KMS-11 (cell line): ENCODE data around the gene SERTAD4.
"Not testable (repeated sequence)": the region's sequence is repeated elsewhere in the genome, so short reads cannot be mapped to it uniquely, and the experiment has no call there.

ENCODE experiments used
- H2AFZ ChIP-seq: fragments of 200-600 bp; sonication (generic); 2 replicates; pipeline ENCODE4 v1.6.1; 2016; ENCODE audit warnings: antibody characterized with exemption, mixed run types, low read depth
- H3K27ac ChIP-seq: fragments of 200-600 bp; sonication (generic); 2 replicates; pipeline ENCODE4 v1.6.1; 2016; ENCODE audit warnings: mild to moderate bottlenecking, mixed run types
- H3K27me3 ChIP-seq: fragments of 200-600 bp; sonication (generic); 2 replicates; pipeline ENCODE4 v1.6.1; 2017; ENCODE audit warnings: mild to moderate bottlenecking, low read depth, mixed run types, moderate library complexity; ENCODE audit not compliant: insufficient read depth
- H3K36me3 ChIP-seq: fragments of 200-600 bp; sonication (generic); 2 replicates; pipeline ENCODE4 v1.6.1; 2017; ENCODE audit warnings: mild to moderate bottlenecking, mixed run types; ENCODE audit not compliant: insufficient read depth
- H3K4me1 ChIP-seq: fragments of 200-600 bp; sonication (generic); 2 replicates; pipeline ENCODE4 v1.6.1; 2016; ENCODE audit warnings: mild to moderate bottlenecking, low read depth, mixed run types; ENCODE audit not compliant: poor library complexity, severe bottlenecking
- H3K4me2 ChIP-seq: fragments of 200-600 bp; sonication (generic); 2 replicates; pipeline ENCODE4 v1.7.0; 2016; ENCODE audit warnings: mild to moderate bottlenecking, mixed run types
- H3K4me3 ChIP-seq: fragments of 200-600 bp; sonication (generic); IDR thresholded peaks from 2 replicates; pipeline ENCODE4 v1.6.1; 2017; ENCODE audit warnings: low read depth, low read length, mixed read lengths; ENCODE audit not compliant: insufficient read depth
- H3K79me2 ChIP-seq: fragments of 200-600 bp; sonication (generic); 2 replicates; pipeline ENCODE4 v1.6.1; 2016; ENCODE audit warnings: low read depth, mixed run types; ENCODE audit not compliant: insufficient read depth
- H3K9ac ChIP-seq: fragments of 200-600 bp; sonication (generic); 2 replicates; pipeline ENCODE4 v1.6.1; 2016; ENCODE audit warnings: mild to moderate bottlenecking, mixed run types
- H4K20me1 ChIP-seq: fragments of 200-600 bp; sonication (generic); 2 replicates; pipeline ENCODE4 v1.6.1; 2016; ENCODE audit warnings: mild to moderate bottlenecking, mixed run types; ENCODE audit not compliant: insufficient read depth
- CTCF ChIP-seq: fragments of 200-600 bp; sonication (generic); conservative IDR thresholded peaks from 2 replicates; pipeline ENCODE4 v1.6.1; 2017; ENCODE audit warnings: low read depth, mild to moderate bottlenecking, antibody characterized with exemption, low read length, moderate library complexity, mixed read lengths

The SERTAD4 gene

GRCh38 chr1:210262897-210263272, 30.3 kb downstream of the SERTAD4 start:
- H3K4me2 ChIP-seq = no peak overlapping the region
- H3K79me2 ChIP-seq = no peaks in the 10 kb centered on the region
- H3K4me1 ChIP-seq = no peaks in the 10 kb centered on the region
- no peak overlapping the region for H3K4me3 ChIP-seq
- H3K27ac ChIP-seq = no peak overlapping the region
- H4K20me1 ChIP-seq = no peaks in the 10 kb centered on the region
- H3K36me3 ChIP-seq = no peaks in the 10 kb centered on the region
- no peak overlapping the region for H3K9ac ChIP-seq
- H2AFZ ChIP-seq = no peak overlapping the region
- H3K27me3 ChIP-seq = no peaks in the 10 kb centered on the region
- TF ChIP-seq CTCF = no peak

- Histone ChIP-seq H3K4me3 (no peak overlapping the region), H3K27ac (no peak overlapping the region), H3K27me3 (no peaks in the 10 kb centered on the region), H3K4me2 (no peak overlapping the region), H3K79me2 (no peaks in the 10 kb centered on the region), H2AFZ (no peak overlapping the region), H3K36me3 (no peaks in the 10 kb centered on the region), H3K4me1 (no peaks in the 10 kb centered on the region), H3K9ac (no peak overlapping the region), H4K20me1 (no peaks in the 10 kb centered on the region)
- no peak for TF ChIP-seq CTCF
Measured at GRCh38 chr1:210263963-210264362, 31.4 kb downstream of the SERTAD4 start.

- Histone ChIP-seq H3K27ac (no peak overlapping the region), H3K79me2 (no peaks in the 10 kb centered on the region), H3K4me1 (no peaks in the 10 kb centered on the region), H2AFZ (no peak overlapping the region), H4K20me1 (no peaks in the 10 kb centered on the region), H3K4me3 (no peak overlapping the region), H3K36me3 (no peaks in the 10 kb centered on the region), H3K27me3 (no peaks in the 10 kb centered on the region), H3K9ac (no peak overlapping the region), H3K4me2 (no peak overlapping the region)
- no peak for TF ChIP-seq CTCF
Measured at GRCh38 chr1:210264496-210265380, 32.1 kb downstream of the SERTAD4 start.

- not testable (repeated sequence) for H3K4me3 ChIP-seq, H3K27ac ChIP-seq, H4K20me1 ChIP-seq, H3K4me1 ChIP-seq, H2AFZ ChIP-seq, H3K9ac ChIP-seq, H3K79me2 ChIP-seq, H3K4me2 ChIP-seq, H3K36me3 ChIP-seq, H3K27me3 ChIP-seq
Measured at GRCh38 chr1:210265392-210265955, 32.9 kb downstream of the SERTAD4 start.

GRCh38 chr1:210269981-210270380, 37.4 kb downstream of the SERTAD4 start:
- no peak overlapping the region for H3K9ac ChIP-seq
- H3K36me3 ChIP-seq = no peaks in the 10 kb centered on the region
- TF ChIP-seq CTCF = no peak
- no peaks in the 10 kb centered on the region for H3K79me2 ChIP-seq
- H3K4me3 ChIP-seq = no peak overlapping the region
- no peaks in the 10 kb centered on the region for H3K27me3 ChIP-seq
- H4K20me1 ChIP-seq = no peaks in the 10 kb centered on the region
- no peak overlapping the region for H3K27ac ChIP-seq
- H2AFZ ChIP-seq = no peak overlapping the region
- no peaks in the 10 kb centered on the region for H3K4me1 ChIP-seq
- H3K4me2 ChIP-seq = no peak overlapping the region
